Cardiac muscle cell (in vitro differentiated cells and primary cell): Measurements from ENCODE around the gene NKIRAS2. TPM values are rescaled to one million over a fixed set of nuclear protein-coding genes. Genes with fewer than 3 reads are reported as not detected.

ENCODE experiments used
- DNase-seq, 2 donors: peaks; one replicate each; pipeline versions ENCODE4 v3.0.0 to v3.0.0-alpha.2; 2010 to 2017; ENCODE audit warnings: low read depth in 1 of 2, low spot score in 1 of 2
- H3K27ac ChIP-seq: fragments of 200-600 bp; sonication (generic); 2 replicates; pipeline ENCODE4 v1.5.1; 2016
- H3K27me3 ChIP-seq: fragments of 200-600 bp; sonication (generic); 2 replicates; pipeline ENCODE4 v1.6.0; 2016; ENCODE audit warnings: control low read depth
- H3K36me3 ChIP-seq: fragments of 200-600 bp; sonication (generic); 2 replicates; pipeline ENCODE4 v1.5.1; 2016; ENCODE audit warnings: control low read depth
- H3K4me1 ChIP-seq: fragments of 200-600 bp; sonication (generic); 2 replicates; pipeline ENCODE4 v1.8.1; 2017; ENCODE audit warnings: low read depth, mild to moderate bottlenecking, mixed run types
- H3K4me3 ChIP-seq: fragments of 200-600 bp; sonication (generic); 2 replicates; pipeline ENCODE4 v1.5.1; 2016; ENCODE audit warnings: mild to moderate bottlenecking
- H3K9me3 ChIP-seq: fragments of 200-600 bp; sonication (generic); 2 replicates; pipeline ENCODE4 v1.5.1; 2017; ENCODE audit warnings: low read depth, mild to moderate bottlenecking, control low read depth
- polyA plus RNA-seq: library from polyadenylated mRNA; unstranded; fragments of >200 nt; fragmentation: Nextera tagmentation; extraction: Ambion mirVana; gene quantifications from 2 replicates; pipeline ENCODE4 v1.2.1, GENCODE V29; 2016
- total RNA-seq: library from RNA; depleted of rRNA; stranded (reverse); fragments of >200 nt; gene quantifications from 2 replicates; pipeline ENCODE4 v1.2.3, GENCODE V29; 2016
- TF ChIP-seq, protein P1 (sequence below): IDR thresholded peaks from 2 replicates; pipeline ENCODE4 v1.5.1; 2012; ENCODE audit warnings: low read depth, mild to moderate bottlenecking, low read length

The NKIRAS2 gene
- total and polyA plus RNA-seq, 2 experiments from 2014 or later, result 98.2 to 113 TPM

DNA sequence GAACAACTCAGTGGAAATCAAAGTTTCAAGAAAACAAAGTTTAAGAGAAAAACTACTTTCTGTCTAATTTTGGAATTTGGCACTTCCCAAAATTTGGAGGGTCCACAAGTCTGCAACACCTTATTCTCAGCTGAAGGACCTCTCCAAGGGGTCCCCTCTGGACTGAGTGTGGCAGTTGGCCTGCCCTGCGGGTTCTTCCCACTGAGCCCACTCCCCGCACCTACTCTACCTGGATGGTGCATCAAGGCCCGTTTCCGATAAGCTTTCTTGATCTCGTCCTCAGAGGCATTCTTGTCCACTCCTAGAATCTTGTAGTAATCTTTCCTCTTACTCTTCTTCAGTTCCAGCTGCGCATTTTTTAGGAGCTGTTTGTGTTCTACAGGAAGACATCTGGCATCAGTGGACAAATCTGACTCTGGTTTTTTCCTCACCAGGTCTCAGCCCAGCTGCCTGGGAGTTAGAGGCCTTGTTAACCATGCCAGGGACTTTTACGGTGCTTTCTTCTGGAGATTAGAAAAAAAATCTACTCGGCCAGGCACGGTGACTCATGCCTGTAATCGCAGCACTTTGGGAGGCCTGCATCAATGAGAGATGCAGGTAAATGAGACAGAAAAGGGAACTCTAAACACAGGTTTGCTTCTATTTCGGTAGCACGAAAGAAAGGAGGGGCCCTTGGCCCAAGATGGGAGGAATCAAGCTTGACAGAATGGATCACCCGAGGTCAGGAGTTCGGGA lies 37.7 kb upstream of the NKIRAS2 start:
- Histone ChIP-seq H3K4me3 (no peak overlapping the region), H3K9me3 (no peaks in the 10 kb centered on the region), H3K36me3 (peaks cover 56% of the 10 kb centered on the region), H3K4me1 (no peaks in the 10 kb centered on the region), H3K27me3 (no peaks in the 10 kb centered on the region), H3K27ac (no peak overlapping the region)
- peak in 1 of 2 donors; percentile 31 for DNase-seq
- TF ChIP-seq, protein P1, sequence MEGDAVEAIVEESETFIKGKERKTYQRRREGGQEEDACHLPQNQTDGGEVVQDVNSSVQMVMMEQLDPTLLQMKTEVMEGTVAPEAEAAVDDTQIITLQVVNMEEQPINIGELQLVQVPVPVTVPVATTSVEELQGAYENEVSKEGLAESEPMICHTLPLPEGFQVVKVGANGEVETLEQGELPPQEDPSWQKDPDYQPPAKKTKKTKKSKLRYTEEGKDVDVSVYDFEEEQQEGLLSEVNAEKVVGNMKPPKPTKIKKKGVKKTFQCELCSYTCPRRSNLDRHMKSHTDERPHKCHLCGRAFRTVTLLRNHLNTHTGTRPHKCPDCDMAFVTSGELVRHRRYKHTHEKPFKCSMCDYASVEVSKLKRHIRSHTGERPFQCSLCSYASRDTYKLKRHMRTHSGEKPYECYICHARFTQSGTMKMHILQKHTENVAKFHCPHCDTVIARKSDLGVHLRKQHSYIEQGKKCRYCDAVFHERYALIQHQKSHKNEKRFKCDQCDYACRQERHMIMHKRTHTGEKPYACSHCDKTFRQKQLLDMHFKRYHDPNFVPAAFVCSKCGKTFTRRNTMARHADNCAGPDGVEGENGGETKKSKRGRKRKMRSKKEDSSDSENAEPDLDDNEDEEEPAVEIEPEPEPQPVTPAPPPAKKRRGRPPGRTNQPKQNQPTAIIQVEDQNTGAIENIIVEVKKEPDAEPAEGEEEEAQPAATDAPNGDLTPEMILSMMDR, result no peak

DNA sequence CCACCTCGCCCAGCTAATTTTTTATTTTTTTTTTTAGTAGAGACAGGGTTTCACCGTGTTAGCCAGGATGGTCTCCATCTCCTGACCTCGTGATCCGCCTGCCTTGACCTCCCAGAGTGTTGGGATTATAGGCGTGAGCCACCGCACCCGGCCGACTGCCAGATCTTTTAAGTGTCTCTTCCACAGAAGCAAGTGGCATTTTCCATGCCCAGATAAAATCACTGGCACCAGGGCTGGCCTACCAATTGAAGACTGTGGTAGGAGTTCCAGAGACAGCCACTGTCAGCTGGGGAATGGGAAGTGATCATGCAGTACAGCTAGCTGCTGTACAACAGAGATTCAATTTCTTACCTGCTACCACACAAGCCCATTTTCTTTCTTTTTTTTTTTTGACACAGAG lies 35.4 kb upstream of the NKIRAS2 start:
- Histone ChIP-seq H3K9me3 (no peaks in the 10 kb centered on the region), H3K27me3 (no peaks in the 10 kb centered on the region), H3K27ac (no peak overlapping the region), H3K4me3 (no peak overlapping the region), H3K36me3 (peaks cover 59% of the 10 kb centered on the region), H3K4me1 (no peaks in the 10 kb centered on the region)
- TF ChIP-seq, protein P1, result no peak
- DNase-seq, result no peak

DNA sequence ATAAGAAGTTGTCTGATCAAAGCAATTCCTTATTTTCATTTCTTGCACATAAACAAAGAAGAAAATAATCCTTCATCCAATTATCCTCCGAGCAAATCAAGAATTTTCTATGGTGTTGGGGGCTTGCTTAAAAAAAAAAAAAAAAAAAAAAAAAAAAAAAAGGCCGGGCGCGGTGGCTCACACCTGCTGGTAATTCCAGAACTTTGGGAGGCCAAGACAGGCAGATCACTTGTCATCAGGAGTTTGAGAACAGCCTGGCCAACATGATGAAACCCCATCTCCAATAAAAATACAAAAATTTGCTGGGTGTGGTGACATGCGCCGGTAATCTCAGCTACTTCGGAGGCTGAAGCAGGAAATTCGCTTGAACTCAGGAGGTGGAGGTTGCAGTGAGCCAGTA lies 34.0 kb upstream of the NKIRAS2 start:
- no peak overlapping the region for H3K27ac ChIP-seq
- H3K4me3 ChIP-seq, result no peak overlapping the region
- TF ChIP-seq, protein P1, result no peak
- no peaks in the 10 kb centered on the region for H3K9me3 ChIP-seq
- peaks cover 61% of the 10 kb centered on the region for H3K36me3 ChIP-seq
- no peaks in the 10 kb centered on the region for H3K27me3 ChIP-seq
- DNase-seq, result no peak
- H3K4me1 ChIP-seq, result no peaks in the 10 kb centered on the region

DNA sequence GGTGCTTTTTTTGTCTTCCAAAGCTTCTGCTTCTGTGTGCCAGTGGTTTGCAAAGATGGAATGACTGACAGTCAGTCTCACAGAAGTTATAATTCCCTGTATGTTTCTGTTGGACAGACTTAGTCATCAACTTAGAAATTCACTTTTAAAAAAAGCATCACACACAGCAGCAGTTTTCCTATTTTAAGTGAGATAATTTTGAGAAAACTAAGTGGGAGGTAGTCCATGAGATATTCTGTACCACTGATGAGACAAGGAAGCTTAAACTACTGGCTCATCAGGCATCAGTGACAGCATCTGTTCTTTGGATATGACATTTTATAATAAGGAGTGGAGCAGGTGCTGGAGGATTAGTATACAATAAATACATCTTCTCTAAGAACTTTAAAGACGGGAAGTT lies 33.3 kb upstream of the NKIRAS2 start:
- no peaks in the 10 kb centered on the region for H3K27me3 ChIP-seq
- H3K27ac ChIP-seq, result no peak overlapping the region
- peaks cover 63% of the 10 kb centered on the region for H3K36me3 ChIP-seq
- H3K9me3 ChIP-seq, result no peaks in the 10 kb centered on the region
- no peak overlapping the region for H3K4me3 ChIP-seq
- H3K4me1 ChIP-seq, result no peaks in the 10 kb centered on the region
- DNase-seq, result no peak
- TF ChIP-seq, protein P1, result no peak

DNA sequence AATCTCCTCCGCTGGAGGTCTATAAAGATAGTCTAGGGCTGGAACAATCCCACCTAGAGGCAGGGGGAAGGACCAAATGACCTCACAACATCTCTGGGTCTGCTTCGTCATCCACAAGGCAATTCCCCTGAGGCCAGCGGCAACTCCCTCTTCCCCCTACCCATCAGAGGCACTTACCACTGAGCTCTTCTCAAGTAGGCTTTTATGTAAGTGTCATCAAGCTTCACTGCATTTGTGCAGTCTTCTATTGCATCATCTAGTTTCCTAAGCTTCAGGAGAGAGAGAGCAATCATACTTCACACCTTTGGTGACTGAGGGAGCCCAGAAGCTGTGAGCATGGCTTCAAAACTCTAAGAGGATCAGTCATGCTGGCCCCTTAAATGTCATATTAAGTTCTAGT lies 32.2 kb upstream of the NKIRAS2 start:
- H3K27me3 ChIP-seq, result no peaks in the 10 kb centered on the region
- peak in 1 of 2 donors; percentile 48 for DNase-seq
- H3K27ac ChIP-seq, result no peak overlapping the region
- H3K4me1 ChIP-seq, result no peaks in the 10 kb centered on the region
- TF ChIP-seq, protein P1, result no peak
- peaks cover 66% of the 10 kb centered on the region for H3K36me3 ChIP-seq
- no peak overlapping the region for H3K4me3 ChIP-seq
- H3K9me3 ChIP-seq, result no peaks in the 10 kb centered on the region
